Astrocyte (in vitro differentiated cells and primary cell): ENCODE data around the gene DDX59. TPM values are rescaled to one million over a fixed set of nuclear protein-coding genes. Genes with fewer than 3 reads are reported as not detected.

Experiments used
- DNase-seq: peaks from one replicate; pipeline ENCODE4 v3.0.0-alpha.2; 2010; ENCODE audit warnings: low read depth
- FAIRE-seq: peaks from 2 replicates; lab custom pipeline; 2011; peaks lifted over from hg19 to GRCh38; lab: Jason Lieb, UNC
- H2AFZ ChIP-seq: 2 replicates; pipeline ENCODE4 v1.6.0; 2012; ENCODE audit warnings: low read depth, low read length, inconsistent platforms
- H3K27ac ChIP-seq: 2 replicates; pipeline ENCODE4 v1.5.1; 2011; ENCODE audit warnings: low read depth, low read length, inconsistent platforms
- H3K27me3 ChIP-seq: 2 replicates; pipeline ENCODE4 v1.6.0; 2011; ENCODE audit warnings: low read length, inconsistent platforms; ENCODE audit not compliant: insufficient read depth
- H3K36me3 ChIP-seq: 2 replicates; pipeline ENCODE4 v1.5.1; 2011; ENCODE audit warnings: low read length, inconsistent platforms; ENCODE audit not compliant: insufficient read depth
- H3K4me1 ChIP-seq: 2 replicates; pipeline ENCODE4 v1.5.1; 2011; ENCODE audit warnings: low read length, inconsistent platforms; ENCODE audit not compliant: insufficient read depth
- H3K4me2 ChIP-seq: 2 replicates; pipeline ENCODE4 v1.6.0; 2012; ENCODE audit warnings: low read length, inconsistent platforms
- H3K4me3 ChIP-seq: 2 replicates; pipeline ENCODE4 v1.5.1; 2011; ENCODE audit warnings: low read depth, mild to moderate bottlenecking, low read length, inconsistent platforms; ENCODE audit not compliant: insufficient read depth
- H3K79me2 ChIP-seq: 2 replicates; pipeline ENCODE4 v1.6.0; 2012; ENCODE audit warnings: mild to moderate bottlenecking, low read length, inconsistent platforms; ENCODE audit not compliant: insufficient read depth
- H3K9ac ChIP-seq: 2 replicates; pipeline ENCODE4 v1.6.0; 2012; ENCODE audit warnings: mild to moderate bottlenecking, low read length, inconsistent platforms
- H3K9me3 ChIP-seq: 2 replicates; pipeline ENCODE4 v1.5.1; 2012; ENCODE audit warnings: low read depth, mild to moderate bottlenecking, low read length, inconsistent platforms; ENCODE audit not compliant: insufficient read depth
- H4K20me1 ChIP-seq: 2 replicates; pipeline ENCODE4 v1.6.0; 2012; ENCODE audit warnings: low read length, inconsistent platforms; ENCODE audit not compliant: insufficient read depth
- H3K27ac Mint-ChIP-seq: one replicate; pipeline ENCODE4 v1.8.0; 2021; ENCODE audit warnings: mild to moderate bottlenecking, mixed read lengths; ENCODE audit not compliant: unreplicated experiment
- H3K27me3 Mint-ChIP-seq: one replicate; pipeline ENCODE4 v1.8.0; 2021; ENCODE audit warnings: low read depth, mixed read lengths; ENCODE audit not compliant: unreplicated experiment
- H3K36me3 Mint-ChIP-seq: one replicate; pipeline ENCODE4 v1.8.0; 2021; ENCODE audit warnings: low read depth, mixed read lengths; ENCODE audit not compliant: unreplicated experiment
- H3K4me1 Mint-ChIP-seq: one replicate; pipeline ENCODE4 v1.8.0; 2021; ENCODE audit warnings: low read depth, mixed read lengths; ENCODE audit not compliant: unreplicated experiment
- H3K4me3 Mint-ChIP-seq: one replicate; pipeline ENCODE4 v1.8.0; 2021; ENCODE audit warnings: mild to moderate bottlenecking, moderate library complexity, mixed read lengths; ENCODE audit not compliant: unreplicated experiment
- H3K9me3 Mint-ChIP-seq: one replicate; pipeline ENCODE4 v1.8.0; 2021; ENCODE audit warnings: mild to moderate bottlenecking, mixed read lengths; ENCODE audit not compliant: unreplicated experiment
- CTCF ChIP-seq: IDR thresholded peaks from 2 replicates; pipeline ENCODE4 v1.5.1; 2011; ENCODE audit warnings: low read depth, mild to moderate bottlenecking, inconsistent platforms, low read length, moderate library complexity; ENCODE audit not compliant: insufficient read depth
- EZH2 ChIP-seq: IDR thresholded peaks from 2 replicates; pipeline ENCODE4 v1.6.1; 2012; ENCODE audit warnings: mild to moderate bottlenecking, low read length, inconsistent platforms; ENCODE audit not compliant: insufficient read depth
- total RNA-seq: library from RNA; stranded (reverse); gene quantifications from 2 replicates; pipeline ENCODE4 v1.2.1, GENCODE V29; 2021

Gene DDX59
- total RNA-seq, 1 donor from 2014 or later, result 12.6 TPM

GRCh38 chr1:200675588-200675852, 5.8 kb upstream of the DDX59 start:
- TF ChIP-seq CTCF (no peak), EZH2 (no peak)
- no peak overlapping the region for H3K9ac ChIP-seq
- no peak overlapping the region for H3K4me3 Mint-ChIP-seq

DNA sequence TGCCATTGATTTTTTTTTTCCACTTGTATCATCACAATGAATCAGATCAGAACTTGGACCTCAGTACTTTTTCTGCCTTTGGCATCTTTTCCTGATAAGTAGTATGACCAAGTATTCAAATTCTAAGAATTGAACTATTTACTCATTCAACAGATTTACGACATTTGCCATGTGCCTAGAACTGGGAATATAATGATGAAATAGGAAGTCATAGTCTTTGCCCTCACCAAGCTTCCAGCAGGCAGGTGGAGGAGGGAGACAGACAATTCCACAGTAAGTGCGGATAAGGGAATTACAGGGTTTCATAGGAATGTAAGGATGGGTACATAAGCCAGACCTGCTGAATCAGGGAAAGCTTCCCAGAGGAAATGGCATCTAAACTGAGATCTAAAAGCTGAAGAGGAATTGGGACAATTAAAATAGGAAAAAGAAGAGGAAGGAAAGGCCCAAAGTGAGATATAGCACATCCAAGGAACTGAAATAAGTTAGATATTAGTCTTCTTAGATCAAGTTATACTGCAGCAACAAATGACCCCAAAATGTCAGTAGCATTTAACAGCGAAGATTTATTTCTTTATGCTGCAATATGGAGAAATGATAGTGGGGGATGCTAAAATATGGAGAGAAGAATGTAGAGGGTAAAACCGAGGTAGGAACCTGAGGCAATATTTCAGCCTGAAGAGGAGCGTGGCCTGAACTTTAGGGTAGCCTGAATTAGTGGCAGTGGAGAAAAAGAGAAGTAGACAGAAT, 5.3 kb upstream of the DDX59 start:
- Histone ChIP-seq H3K79me2 (no peaks in the 10 kb centered on the region), H3K36me3 (no peaks in the 10 kb centered on the region), H3K4me2 (no peak overlapping the region), H3K4me1 (peaks cover 3% of the 10 kb centered on the region), H3K9ac (no peak overlapping the region), H3K4me3 (no peak overlapping the region), H3K9me3 (no peaks in the 10 kb centered on the region), H3K27ac (no peak overlapping the region), H4K20me1 (no peaks in the 10 kb centered on the region), H2AFZ (no peak overlapping the region), H3K27me3 (no peaks in the 10 kb centered on the region)
- no peak for TF ChIP-seq EZH2
- TF ChIP-seq CTCF, result no peak
- H3K27ac Mint-ChIP-seq, result no peak overlapping the region
- DNase-seq (no peak), FAIRE-seq (no peak)
- H3K36me3 Mint-ChIP-seq, result no peaks in the 10 kb centered on the region
- no peaks in the 10 kb centered on the region for H3K9me3 Mint-ChIP-seq
- no peaks in the 10 kb centered on the region for H3K27me3 Mint-ChIP-seq
- H3K4me3 Mint-ChIP-seq, result no peak overlapping the region
- peaks cover 5% of the 10 kb centered on the region for H3K4me1 Mint-ChIP-seq

More at GRCh38 chr1:200675588-200675852, 5.8 kb upstream of the DDX59 start:
- Mint-ChIP-seq H3K27ac (no peak overlapping the region), H3K9me3 (no peaks in the 10 kb centered on the region), H3K4me1 (peaks cover 5% of the 10 kb centered on the region), H3K27me3 (no peaks in the 10 kb centered on the region), H3K36me3 (no peaks in the 10 kb centered on the region)
- H4K20me1 ChIP-seq, result no peaks in the 10 kb centered on the region
- DNase-seq (no peak), FAIRE-seq (no peak)
- H3K4me1 ChIP-seq, result no peaks in the 10 kb centered on the region
- H3K9me3 ChIP-seq, result no peaks in the 10 kb centered on the region
- no peaks in the 10 kb centered on the region for H3K36me3 ChIP-seq
- no peak overlapping the region for H2AFZ ChIP-seq
- no peaks in the 10 kb centered on the region for H3K27me3 ChIP-seq
- no peaks in the 10 kb centered on the region for H3K79me2 ChIP-seq
- no peak overlapping the region for H3K4me2 ChIP-seq
- no peak overlapping the region for H3K4me3 ChIP-seq
- H3K27ac ChIP-seq, result no peak overlapping the region

DNA sequence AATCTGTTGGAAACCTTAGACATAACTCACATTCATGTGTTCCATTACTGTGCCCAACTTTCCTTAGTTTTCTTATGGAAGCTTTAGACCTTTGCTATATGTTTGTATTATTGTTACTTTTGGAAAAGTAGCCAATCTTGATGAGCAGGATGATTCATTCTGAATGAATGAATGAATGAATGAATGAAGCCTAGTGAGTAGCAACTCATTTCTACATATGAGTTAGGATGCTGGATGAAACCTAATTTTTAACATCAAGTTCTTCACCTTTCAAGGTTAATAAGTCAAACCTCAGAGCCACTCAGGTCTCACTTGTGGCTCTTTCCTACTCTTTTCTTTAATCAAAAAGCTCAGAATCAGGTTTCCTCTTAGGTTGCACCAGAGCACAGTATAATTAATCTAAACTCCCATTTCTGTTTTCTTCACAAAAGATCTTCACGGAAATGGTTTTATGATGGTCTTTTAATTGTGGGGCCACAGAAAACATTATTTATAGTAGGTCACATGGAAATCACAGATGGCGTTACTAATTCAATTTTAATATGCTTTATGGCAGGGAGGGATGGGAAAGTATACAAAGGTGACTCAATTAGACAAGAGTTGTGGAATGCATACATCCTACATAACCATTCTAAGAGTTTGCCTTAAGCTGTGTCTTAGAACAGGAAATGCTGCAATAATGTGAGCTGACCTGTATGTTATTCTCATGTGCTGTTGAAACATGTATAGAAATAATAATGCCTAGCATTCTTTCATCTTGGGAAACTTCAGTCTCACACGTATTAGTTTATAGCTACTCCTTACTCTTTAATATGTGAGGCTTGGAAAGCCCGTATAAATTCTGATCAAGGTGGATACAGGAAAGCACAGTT, 4.5 kb upstream of the DDX59 start:
- no peaks in the 10 kb centered on the region for H4K20me1 ChIP-seq
- H3K27me3 ChIP-seq, result no peaks in the 10 kb centered on the region
- FAIRE-seq (no peak), DNase-seq (no peak)
- H3K36me3 ChIP-seq, result no peaks in the 10 kb centered on the region
- H3K9me3 ChIP-seq, result no peaks in the 10 kb centered on the region
- no peak overlapping the region for H3K4me2 ChIP-seq
- Mint-ChIP-seq H3K36me3 (no peaks in the 10 kb centered on the region), H3K4me1 (peaks cover 5% of the 10 kb centered on the region), H3K27ac (no peak overlapping the region), H3K9me3 (no peaks in the 10 kb centered on the region), H3K27me3 (no peaks in the 10 kb centered on the region), H3K4me3 (no peak overlapping the region)
- no peak overlapping the region for H2AFZ ChIP-seq
- H3K79me2 ChIP-seq, result no peaks in the 10 kb centered on the region
- no peak overlapping the region for H3K4me3 ChIP-seq
- no peak overlapping the region for H3K27ac ChIP-seq
- no peak overlapping the region for H3K9ac ChIP-seq
- peaks cover 3% of the 10 kb centered on the region for H3K4me1 ChIP-seq
- TF ChIP-seq EZH2 (no peak), CTCF (no peak)
